Activated B cell treated with CpG ODN at 0.5 μM for 24 hours (primary cell): Measurements from ENCODE around the gene CCDC88B. TPM values are rescaled to one million over a fixed set of nuclear protein-coding genes. Genes with fewer than 3 reads are reported as not detected.

Experiments used
- ATAC-seq: fragments of 200-7000 bp; cut with Tn5 transposase; one replicate; pipeline ENCODE4 v1.10.0; 2021; ENCODE audit warnings: low read depth, mild to moderate bottlenecking, moderate library complexity
- CTCF ChIA-PET: fragments of 350-600 bp; sonication (Branson Sonifier 250); formaldehyde crosslinking; loops from one replicate; lab custom pipeline; 2021; ENCODE audit warnings: antibody characterized with exemption; lab: Charles Lee
- POLR2A ChIA-PET: fragments of 350-600 bp; sonication (Branson Sonifier 250); formaldehyde crosslinking; loops from one replicate; lab custom pipeline; 2021; ENCODE audit warnings: antibody characterized with exemption; lab: Charles Lee
- DNase-seq: peaks from one replicate; pipeline ENCODE4 v3.0.0; 2022
- H3K27ac Mint-ChIP-seq: one replicate; pipeline ENCODE4 v1.8.0; 2020; ENCODE audit warnings: mixed read lengths
- H3K27me3 Mint-ChIP-seq: one replicate; pipeline ENCODE4 v1.8.0; 2021; ENCODE audit warnings: mixed read lengths
- H3K36me3 Mint-ChIP-seq: one replicate; pipeline ENCODE4 v1.8.0; 2021; ENCODE audit warnings: low read depth, mixed read lengths
- H3K4me1 Mint-ChIP-seq: one replicate; pipeline ENCODE4 v1.8.0; 2021; ENCODE audit warnings: mixed read lengths
- H3K4me3 Mint-ChIP-seq: one replicate; pipeline ENCODE4 v1.8.0; 2020; ENCODE audit warnings: mild to moderate bottlenecking, mixed read lengths
- H3K9me3 Mint-ChIP-seq: one replicate; pipeline ENCODE4 v1.8.0; 2020; ENCODE audit warnings: mixed read lengths
- CTCF ChIP-seq: fragments of 200-600 bp; IDR thresholded peaks from one replicate; pipeline ENCODE4 v1.8.0; 2022; ENCODE audit warnings: antibody characterized with exemption, mild to moderate bottlenecking
- intact Hi-C: fragments of 100-400 bp; cut with micrococcal nuclease; formaldehyde crosslinking; loops from one replicate; pipeline ENCODE4 v1.15.1; 2024
- total RNA-seq: library from RNA; stranded (reverse); gene quantifications from 2 replicates; pipeline ENCODE4 v1.2.3, GENCODE V29; 2022

CCDC88B gene
- total RNA-seq, 1 donor from 2014 or later, result 201 TPM

GRCh38 chr11:64356498-64357411 lies 16.8 kb downstream of the CCDC88B start:
- Mint-ChIP-seq H3K36me3 (peaks cover 20% of the 10 kb centered on the region), H3K4me3 (peak overlapping the region; percentile 9), H3K27ac (peak overlapping the region; percentile 35), H3K4me1 (peaks cover 41% of the 10 kb centered on the region), H3K9me3 (no peaks in the 10 kb centered on the region), H3K27me3 (no peaks in the 10 kb centered on the region)
- DNase-seq (no peak), ATAC-seq (no peak)
- intact Hi-C loops, result loop anchor here (5.0 kb wide), 1 partner anchor 91 kb away; no protein-coding TSS in a partner anchor
- CTCF ChIA-PET, result interaction anchor here (0.8 to 9.3 kb wide), 8 partner anchors 14 to 332 kb away, joined by 3 to 138 read pairs (median 5); partner anchors contain the start of genes ESRRA, FERMT3, PRDX5 and TRMT112
- POLR2A ChIA-PET, result interaction anchor here (0.5 to 1.5 kb wide), 6 partner anchors 10 to 718 kb away, joined by 3 to 7 read pairs (median 4); partner anchors contain the start of genes PRDX5 and TRMT112
- no peak for TF ChIP-seq CTCF

- ChIA-PET CTCF (interaction anchor here (1.6 to 9.3 kb wide), 4 partner anchors 22 to 293 kb away, joined by 4 to 138 read pairs (median 5); partner anchors contain the start of genes ESRRA, PRDX5 and TRMT112), POLR2A (interaction anchor here (0.7 to 1.5 kb wide), 4 partner anchors 9 to 53 kb away, joined by 3 to 5 read pairs (median 3); partner anchors contain the start of gene PRDX5)
- ATAC-seq (no peak), DNase-seq (no peak)
- Mint-ChIP-seq H3K9me3 (no peaks in the 10 kb centered on the region), H3K4me3 (no peak overlapping the region), H3K36me3 (peaks cover 26% of the 10 kb centered on the region), H3K27ac (no peak overlapping the region), H3K4me1 (peaks cover 46% of the 10 kb centered on the region), H3K27me3 (no peaks in the 10 kb centered on the region)
- TF ChIP-seq CTCF, result no peak
- intact Hi-C loops, result loop anchor here (5.0 kb wide), 1 partner anchor 90 kb away; no protein-coding TSS in a partner anchor
Observed at GRCh38 chr11:64357446-64357845, 17.4 kb downstream of the CCDC88B start.

GRCh38 chr11:64357904-64358535 lies 18.0 kb downstream of the CCDC88B start:
- ChIA-PET POLR2A (interaction anchor here (0.5 to 2.8 kb wide), 5 partner anchors 16 to 54 kb away, joined by 3 to 19 read pairs (median 3); partner anchors contain the start of genes PRDX5 and TRMT112), CTCF (interaction anchor here (1.6 to 9.3 kb wide), 3 partner anchors 40 to 292 kb away, joined by 4 to 138 read pairs (median 5); partner anchors contain the start of genes ESRRA, PRDX5 and TRMT112)
- DNase-seq, result no peak
- Mint-ChIP-seq H3K36me3 (peaks cover 31% of the 10 kb centered on the region), H3K4me1 (peaks cover 46% of the 10 kb centered on the region), H3K27ac (no peak overlapping the region), H3K9me3 (no peaks in the 10 kb centered on the region), H3K4me3 (peak overlapping the region; percentile 24), H3K27me3 (no peaks in the 10 kb centered on the region)
- intact Hi-C loops, result loop anchor here (2.0 to 5.0 kb wide), 2 partner anchors 23 to 89 kb away; no protein-coding TSS in a partner anchor
- no peak for TF ChIP-seq CTCF
- ATAC-seq, result no peak

- intact Hi-C loops, result loop anchor here (2.0 to 5.0 kb wide), 2 partner anchors 24 to 89 kb away; no protein-coding TSS in a partner anchor
- Mint-ChIP-seq H3K4me1 (peaks cover 46% of the 10 kb centered on the region), H3K36me3 (peaks cover 36% of the 10 kb centered on the region), H3K27ac (no peak overlapping the region), H3K4me3 (no peak overlapping the region), H3K9me3 (no peaks in the 10 kb centered on the region), H3K27me3 (no peaks in the 10 kb centered on the region)
- ATAC-seq, result no peak
- ChIA-PET POLR2A (interaction anchor here (0.5 to 2.8 kb wide), 4 partner anchors 16 to 54 kb away, joined by 3 to 19 read pairs (median 4); partner anchors contain the start of genes PRDX5 and TRMT112), CTCF (interaction anchor here (1.1 to 9.3 kb wide), 4 partner anchors 41 to 292 kb away, joined by 3 to 138 read pairs (median 4); partner anchors contain the start of genes ESRRA, PRDX5 and TRMT112)
- DNase-seq, result no peak
- TF ChIP-seq CTCF, result no peak
Observed at GRCh38 chr11:64358536-64358906, 18.5 kb downstream of the CCDC88B start.
